ENCODE data around the gene IQSEC1.

IQSEC1 gene

DNA sequence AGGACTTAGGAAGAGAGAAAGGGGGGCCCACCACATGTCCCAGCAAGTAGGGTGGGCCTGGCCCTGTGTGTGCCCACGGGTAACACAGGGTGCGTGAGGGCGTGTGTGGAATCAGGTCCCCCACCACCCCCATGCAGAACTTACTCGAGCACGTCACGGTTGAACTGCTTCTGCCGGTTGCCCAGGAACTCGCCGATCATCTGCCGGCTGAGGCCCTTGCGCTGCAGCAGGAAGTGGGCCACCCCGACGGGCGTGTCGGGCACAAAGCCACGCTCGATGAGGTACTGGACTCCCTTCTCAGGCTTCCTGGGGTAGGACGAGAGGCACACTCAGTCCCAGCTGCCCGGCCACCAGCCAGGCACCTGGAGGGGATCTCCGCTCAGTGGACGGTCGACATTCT lies 148.8 kb downstream of the IQSEC1 start:
- FAIRE-seq: no peak

DNA sequence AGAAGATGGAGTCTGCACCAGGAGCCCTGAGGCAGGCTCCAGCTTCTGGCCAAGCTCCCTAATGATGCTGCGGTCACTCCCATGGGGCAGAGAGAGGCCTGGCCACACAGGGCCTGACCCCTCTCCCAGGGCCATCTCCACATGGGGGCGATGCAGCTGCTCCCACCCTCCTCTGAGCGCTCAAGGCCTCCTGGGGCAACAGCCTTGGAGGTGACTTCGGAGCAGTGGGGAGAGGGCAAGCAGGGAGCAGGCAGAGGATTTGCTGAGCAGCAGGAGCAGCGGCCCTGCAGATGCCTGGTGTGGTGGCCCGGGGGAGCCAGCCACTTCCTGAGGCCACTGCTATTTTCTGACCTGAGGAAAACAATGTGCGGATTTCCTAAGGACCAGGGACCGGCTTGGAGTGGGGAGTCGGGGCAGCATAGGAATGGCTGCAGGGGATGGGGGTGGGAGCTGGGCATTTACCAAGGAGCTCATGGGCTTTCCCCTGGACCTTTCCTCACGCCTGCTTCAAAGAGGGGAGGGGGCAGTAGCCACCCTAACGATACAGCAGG lies 150.3 kb downstream of the IQSEC1 start:
- FAIRE-seq: no peak

DNA sequence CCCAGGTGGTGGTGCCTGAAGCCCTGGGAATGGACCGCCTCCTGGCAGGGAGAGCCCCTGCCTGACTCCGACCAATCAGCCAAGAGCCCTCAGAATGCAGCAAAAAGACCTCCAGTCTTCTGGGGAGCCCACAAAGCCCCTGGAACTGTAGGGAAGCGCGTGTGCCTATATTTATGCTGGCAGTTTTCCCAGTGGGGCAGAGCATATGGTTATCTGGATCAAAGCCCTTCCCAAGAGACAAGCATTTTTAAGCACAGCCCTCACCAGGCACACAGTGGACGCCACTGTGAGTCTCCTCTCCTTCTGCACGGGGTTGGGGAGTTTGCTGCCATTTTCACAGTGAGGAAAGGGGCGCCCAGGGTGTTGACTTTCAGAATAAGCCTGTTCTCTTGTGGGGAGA lies 150.9 kb downstream of the IQSEC1 start:
- no peak for FAIRE-seq

GRCh38 chr3:12921736-12922135 lies 151.5 kb downstream of the IQSEC1 start:
- FAIRE-seq: no peak

- FAIRE-seq: no peak
Observed at GRCh38 chr3:12920967-12921366, 152.3 kb downstream of the IQSEC1 start.

GRCh38 chr3:12919205-12919604 lies 154.0 kb downstream of the IQSEC1 start:
- FAIRE-seq: no peak

GRCh38 chr3:12918231-12918630 lies 155.0 kb downstream of the IQSEC1 start:
- no peak for FAIRE-seq

GRCh38 chr3:12916159-12916558 lies 157.1 kb downstream of the IQSEC1 start:
- FAIRE-seq: no peak

- FAIRE-seq: no peak
Observed at GRCh38 chr3:12914088-12914487, 159.1 kb downstream of the IQSEC1 start.

DNA sequence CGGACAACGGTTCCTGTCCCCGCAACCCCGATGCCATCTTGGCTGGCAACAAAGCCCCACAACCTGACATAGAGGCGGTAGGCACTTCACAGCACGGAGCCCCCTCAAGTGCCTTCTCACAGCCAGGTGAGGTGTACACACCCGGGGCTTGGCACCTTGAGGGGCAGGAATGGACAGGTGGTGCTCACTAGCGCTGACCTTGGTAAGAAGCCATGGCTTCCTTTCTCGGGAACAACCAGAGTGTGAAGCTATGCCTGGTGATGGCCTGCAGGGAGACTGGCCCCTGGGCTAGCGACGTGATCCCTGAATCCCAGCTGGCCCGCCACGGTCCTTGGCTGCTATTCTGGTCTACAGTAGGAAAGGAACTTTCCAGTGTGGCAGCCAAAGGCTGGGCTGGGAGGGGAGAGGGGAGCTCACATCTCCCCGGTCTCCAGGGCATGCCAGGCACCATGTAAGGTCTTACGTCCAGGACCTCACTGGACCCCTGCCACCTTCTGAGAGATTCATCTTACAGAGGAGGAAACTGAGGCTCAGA lies 161.3 kb downstream of the IQSEC1 start:
- FAIRE-seq: no peak

- FAIRE-seq: no peak
Observed at GRCh38 chr3:12910356-12911099, 162.7 kb downstream of the IQSEC1 start.

DNA sequence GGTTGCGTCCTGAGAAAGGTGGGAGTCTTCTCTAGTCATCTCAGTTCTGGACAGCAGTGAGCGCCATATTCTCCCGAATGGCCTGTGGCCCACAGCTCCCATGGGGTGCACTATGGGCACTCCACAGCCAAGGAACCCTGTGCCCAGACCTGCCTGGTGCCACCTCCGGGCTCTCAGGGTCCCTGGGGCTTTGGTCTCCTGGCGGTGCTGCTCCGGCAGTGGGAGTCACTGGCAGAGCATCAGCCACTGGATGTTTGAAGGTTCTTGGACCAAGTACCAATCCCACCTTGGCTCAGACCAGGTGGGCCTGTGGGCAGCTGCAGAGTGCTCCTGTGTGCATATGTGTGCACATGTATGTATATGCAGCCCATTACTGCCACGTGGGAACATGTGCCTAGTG lies 163.5 kb downstream of the IQSEC1 start:
- no peak for FAIRE-seq

DNA sequence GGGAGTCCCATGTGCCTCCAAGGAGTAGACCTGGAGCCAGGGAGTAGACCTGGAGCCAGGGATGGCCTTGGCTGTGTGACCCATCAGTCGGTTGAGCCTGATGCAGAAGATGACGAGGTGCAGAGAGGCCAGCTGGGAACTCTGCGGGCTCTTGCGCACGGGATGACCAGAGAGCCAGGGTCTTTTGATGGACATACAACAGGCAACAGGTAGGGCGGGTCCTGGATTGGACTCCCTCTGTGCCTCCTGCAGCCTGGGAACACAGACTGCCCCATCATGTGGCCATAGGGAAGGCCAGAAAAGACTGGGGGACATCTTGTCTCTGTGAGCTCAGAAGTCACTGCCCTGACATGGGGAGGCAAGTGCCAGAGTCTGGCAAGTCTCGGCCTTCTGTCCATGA lies 164.4 kb downstream of the IQSEC1 start:
- FAIRE-seq: no peak

DNA sequence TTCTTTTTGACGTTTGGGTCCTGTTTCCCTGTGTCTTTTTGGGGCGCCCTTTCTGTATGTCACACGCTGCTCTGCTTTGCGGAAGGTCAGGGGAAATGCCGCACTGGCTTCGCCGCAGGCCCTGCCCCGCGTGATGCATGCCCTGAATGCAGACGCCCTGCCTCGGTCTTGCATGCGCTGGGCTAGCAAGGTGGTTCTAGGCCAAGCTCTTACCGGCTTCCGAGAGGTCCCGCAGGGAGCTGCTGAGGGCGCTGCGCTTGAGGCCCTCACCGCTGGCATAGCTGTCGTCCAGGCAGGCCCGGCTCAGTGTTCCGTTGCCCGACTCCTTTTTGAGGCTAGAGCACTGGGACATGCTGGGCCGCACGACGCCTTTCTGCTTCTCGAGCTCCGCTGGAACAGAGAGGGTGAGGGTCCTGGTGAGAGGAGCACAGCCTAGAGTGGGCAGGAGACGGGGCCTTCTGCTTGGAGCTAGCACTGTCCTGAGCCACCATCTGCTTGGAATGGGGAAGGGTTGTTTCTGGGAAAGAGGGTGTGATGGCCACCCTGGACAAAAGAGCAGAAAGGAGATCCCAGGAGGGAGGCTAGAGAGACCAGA lies 165.0 kb downstream of the IQSEC1 start:
- no peak for FAIRE-seq

- no peak for FAIRE-seq
Observed at GRCh38 chr3:12907729-12908128, 165.5 kb downstream of the IQSEC1 start.

- no peak for FAIRE-seq
Observed at GRCh38 chr3:12907296-12907695, 165.9 kb downstream of the IQSEC1 start.

GRCh38 chr3:12906916-12907290 lies 166.3 kb downstream of the IQSEC1 start:
- no peak for FAIRE-seq

- FAIRE-seq: no peak
Observed at GRCh38 chr3:12906141-12906915, 166.9 kb downstream of the IQSEC1 start.

DNA sequence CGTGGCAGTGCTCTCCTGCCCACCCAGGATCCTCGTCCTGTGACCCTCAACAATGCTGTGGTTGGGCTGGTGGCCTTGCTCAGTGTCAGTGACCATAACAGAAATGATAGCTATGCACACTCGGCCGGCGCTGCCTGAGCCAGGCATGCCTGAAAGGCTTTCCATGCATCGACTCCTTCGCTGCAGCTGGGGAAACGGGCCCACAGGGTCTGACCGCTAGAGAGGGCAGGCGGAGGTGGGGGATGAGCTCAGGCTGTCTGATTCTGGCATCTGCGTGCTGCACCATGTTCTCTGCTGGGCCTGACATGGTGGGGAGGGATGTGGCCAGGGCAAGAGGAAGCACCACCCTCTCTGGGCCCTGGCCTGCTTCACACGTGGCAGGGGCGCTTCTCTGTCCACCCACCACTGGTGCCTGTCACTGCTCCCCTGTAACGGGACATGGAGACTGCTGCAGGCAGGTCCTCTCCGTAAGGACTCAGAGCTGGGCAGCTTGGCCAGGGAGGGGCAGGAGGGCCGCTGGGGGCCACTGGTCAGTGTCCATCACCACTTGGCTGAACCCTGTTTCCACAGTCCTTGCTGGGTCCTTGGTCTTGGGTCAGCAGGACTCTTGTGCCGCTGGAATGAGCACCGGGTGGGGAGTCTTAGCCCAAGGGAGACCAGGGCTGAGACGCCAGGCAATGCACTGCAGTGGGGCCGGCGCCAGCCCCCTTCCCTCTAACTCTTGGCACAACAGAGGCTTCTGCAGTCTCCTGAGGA lies 167.7 kb downstream of the IQSEC1 start:
- FAIRE-seq: no peak

- FAIRE-seq: no peak
Observed at GRCh38 chr3:12904951-12905315, 168.3 kb downstream of the IQSEC1 start.

DNA sequence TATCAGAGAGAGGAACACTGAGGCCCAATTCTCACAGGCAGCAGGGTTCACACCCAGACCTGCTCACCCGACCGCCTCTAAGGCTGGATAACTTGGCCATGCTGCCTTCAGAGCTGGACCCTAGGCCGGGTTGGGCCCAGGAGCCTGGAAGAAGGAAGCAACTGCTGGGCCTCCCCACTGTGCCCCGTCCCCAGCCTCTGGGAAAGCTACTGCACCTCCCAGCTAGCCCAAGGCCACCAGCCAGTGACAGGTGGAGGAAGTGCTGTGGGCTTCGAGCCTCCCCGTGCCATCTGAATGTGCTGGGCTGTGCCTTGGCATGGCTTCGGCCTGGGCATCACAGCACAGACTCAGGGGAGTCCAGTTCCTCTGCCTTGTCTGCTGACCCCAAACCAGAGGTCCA lies 169.3 kb downstream of the IQSEC1 start:
- FAIRE-seq: no peak

DNA sequence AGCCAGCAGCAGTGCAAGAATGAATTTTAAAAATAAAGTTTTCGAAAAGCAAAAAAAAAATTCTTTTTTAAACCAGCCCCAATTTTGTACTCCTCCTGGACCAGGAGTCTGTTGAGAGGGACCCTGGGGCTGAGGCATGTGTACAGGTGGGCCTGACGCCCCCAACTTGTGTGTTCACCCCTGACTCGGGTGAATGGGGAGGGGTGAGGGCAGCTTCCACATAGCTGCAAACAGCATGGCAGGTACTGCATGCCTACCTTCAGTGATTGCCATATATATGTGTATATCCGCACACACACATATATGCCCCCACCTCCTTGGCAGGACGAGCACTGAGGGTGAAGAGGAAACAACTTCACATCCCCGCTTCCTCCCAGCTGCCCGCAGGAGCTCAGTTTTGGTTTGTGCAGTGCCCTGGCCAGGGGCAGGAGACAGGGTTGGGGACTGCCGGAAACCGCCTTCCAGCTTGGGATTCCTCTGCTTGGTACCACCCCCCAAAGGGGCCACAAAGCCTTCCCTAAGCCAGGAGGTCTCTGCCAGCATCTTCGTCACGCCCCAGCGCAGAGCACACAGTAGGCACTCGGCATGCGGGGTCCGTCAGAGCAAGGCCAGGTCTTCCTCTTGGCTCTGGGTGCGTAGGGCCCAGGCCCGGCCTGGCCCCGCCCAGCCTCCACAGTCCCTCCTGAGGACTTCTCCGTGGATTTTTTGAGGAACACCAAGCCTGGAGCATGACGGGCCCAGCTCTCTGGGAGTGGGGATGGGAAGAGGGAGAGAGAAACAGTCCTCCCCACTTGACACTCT lies 170.0 kb downstream of the IQSEC1 start:
- FAIRE-seq: no peak

Data from A204.1 (cell line).